OCI-LY1 (cell line): ENCODE measurements around the gene FRAS1.

Experiments
- H2AFZ ChIP-seq: fragments of 200-600 bp; sonication (generic), shearing (Covaris generic); 2 replicates; pipeline ENCODE4 v1.6.0; 2014; ENCODE audit warnings: antibody characterized with exemption, mild to moderate bottlenecking, low read length
- H3F3A ChIP-seq: fragments of 200-600 bp; sonication (generic), shearing (Covaris generic); 2 replicates; pipeline ENCODE4 v1.6.0; 2014; ENCODE audit warnings: mild to moderate bottlenecking, antibody characterized with exemption, low read length, moderate library complexity; ENCODE audit not compliant: insufficient read depth
- H3K27ac ChIP-seq: fragments of 200-600 bp; sonication (generic); 2 replicates; pipeline ENCODE4 v1.5.1; 2014; ENCODE audit warnings: low read length, mixed run types, mild to moderate bottlenecking, low read depth; ENCODE audit not compliant: poor library complexity, severe bottlenecking
- H3K27me3 ChIP-seq: fragments of 200-600 bp; sonication (generic); 2 replicates; pipeline ENCODE4 v1.6.0; 2014; ENCODE audit warnings: antibody characterized with exemption, mild to moderate bottlenecking, low read length, moderate library complexity; ENCODE audit not compliant: insufficient read depth
- H3K36me3 ChIP-seq: fragments of 200-600 bp; sonication (generic); 2 replicates; pipeline ENCODE4 v1.6.1; 2014; ENCODE audit warnings: mild to moderate bottlenecking, antibody characterized with exemption, low read length, moderate library complexity, mixed read lengths; ENCODE audit not compliant: insufficient read depth
- H3K4me1 ChIP-seq: fragments of 200-600 bp; sonication (generic); 2 replicates; pipeline ENCODE4 v1.5.1; 2014; ENCODE audit warnings: mild to moderate bottlenecking, low read length, moderate library complexity; ENCODE audit not compliant: insufficient read depth, severe bottlenecking
- H3K4me2 ChIP-seq: fragments of 200-600 bp; sonication (generic), shearing (Covaris generic); 2 replicates; pipeline ENCODE4 v1.6.1; 2014; ENCODE audit warnings: low read length
- H3K4me3 ChIP-seq: fragments of 200-600 bp; sonication (generic); 2 replicates; pipeline ENCODE4 v1.5.1; 2014; ENCODE audit warnings: low read length, low read depth, mild to moderate bottlenecking, mixed read lengths; ENCODE audit not compliant: poor library complexity, severe bottlenecking
- H3K79me2 ChIP-seq: fragments of 200-600 bp; shearing (Covaris generic); 2 replicates; pipeline ENCODE4 v1.6.1; 2016; ENCODE audit warnings: mixed run types, low read length, mixed read lengths; ENCODE audit not compliant: insufficient read depth
- H3K9ac ChIP-seq: fragments of 200-600 bp; sonication (generic), shearing (Covaris generic); 2 replicates; pipeline ENCODE4 v1.6.1; 2014; ENCODE audit warnings: mild to moderate bottlenecking, low read length, mixed read lengths
- H3K9me2 ChIP-seq: fragments of 200-600 bp; sonication (generic), shearing (Covaris generic); 2 replicates; pipeline ENCODE4 v1.6.1; 2014; ENCODE audit warnings: low read depth, mild to moderate bottlenecking, low read length, mixed read lengths
- H3K9me3 ChIP-seq: fragments of 200-600 bp; shearing (Covaris generic); 2 replicates; pipeline ENCODE4 v1.6.1; 2014; ENCODE audit warnings: low read length, mixed read lengths
- H4K20me1 ChIP-seq: fragments of 200-600 bp; sonication (generic), shearing (Covaris generic); 2 replicates; pipeline ENCODE4 v1.6.0; 2016; ENCODE audit warnings: mild to moderate bottlenecking, low read length; ENCODE audit not compliant: insufficient read depth
- EZH2 ChIP-seq: fragments of 200-600 bp; sonication (generic), shearing (Covaris generic); IDR thresholded peaks from 2 replicates; pipeline ENCODE4 v1.8.0; 2017; ENCODE audit warnings: borderline replicate concordance, mixed run types, mild to moderate bottlenecking, antibody characterized with exemption, low read length, moderate library complexity, mixed read lengths
- TF ChIP-seq, protein P1 (sequence below): fragments of 200-600 bp; sonication (generic), shearing (Covaris generic); IDR thresholded peaks from 2 replicates; pipeline ENCODE4 v1.5.1; 2017; ENCODE audit warnings: mild to moderate bottlenecking, antibody characterized with exemption, low read length, moderate library complexity, mixed read lengths

The FRAS1 gene

DNA sequence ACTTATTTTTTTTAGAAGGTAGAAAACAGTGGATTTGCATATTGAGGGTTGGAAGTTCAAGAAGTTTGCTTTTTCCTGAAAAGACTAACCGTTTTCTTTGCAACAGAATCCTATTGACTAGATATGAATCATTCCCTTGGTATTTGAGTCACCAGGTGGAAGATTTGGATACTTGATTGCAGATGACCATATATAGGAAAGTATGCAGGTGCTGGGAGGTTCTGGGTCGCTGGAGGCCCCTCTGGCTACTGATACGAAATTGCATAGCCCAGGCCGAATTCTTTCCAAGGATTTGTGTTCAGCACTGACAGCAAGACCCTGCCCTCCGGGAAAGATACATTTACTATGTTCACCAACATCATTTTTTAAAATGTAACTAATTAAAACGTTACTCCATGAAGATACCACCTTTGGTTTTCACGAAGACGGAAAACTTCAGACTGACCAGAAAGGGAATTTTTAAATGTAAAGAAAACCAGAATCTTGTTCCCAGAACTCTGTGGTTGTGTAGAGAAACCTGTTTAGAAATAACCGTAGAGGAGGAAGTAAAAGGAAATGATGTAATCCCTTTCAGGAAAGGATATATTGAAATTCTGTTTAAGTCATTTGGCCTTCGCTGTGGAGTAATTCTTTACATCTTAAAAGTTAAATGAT lies 495.4 kb downstream of the FRAS1 start:
- TF ChIP-seq EZH2, result no peak
- TF ChIP-seq, protein P1, sequence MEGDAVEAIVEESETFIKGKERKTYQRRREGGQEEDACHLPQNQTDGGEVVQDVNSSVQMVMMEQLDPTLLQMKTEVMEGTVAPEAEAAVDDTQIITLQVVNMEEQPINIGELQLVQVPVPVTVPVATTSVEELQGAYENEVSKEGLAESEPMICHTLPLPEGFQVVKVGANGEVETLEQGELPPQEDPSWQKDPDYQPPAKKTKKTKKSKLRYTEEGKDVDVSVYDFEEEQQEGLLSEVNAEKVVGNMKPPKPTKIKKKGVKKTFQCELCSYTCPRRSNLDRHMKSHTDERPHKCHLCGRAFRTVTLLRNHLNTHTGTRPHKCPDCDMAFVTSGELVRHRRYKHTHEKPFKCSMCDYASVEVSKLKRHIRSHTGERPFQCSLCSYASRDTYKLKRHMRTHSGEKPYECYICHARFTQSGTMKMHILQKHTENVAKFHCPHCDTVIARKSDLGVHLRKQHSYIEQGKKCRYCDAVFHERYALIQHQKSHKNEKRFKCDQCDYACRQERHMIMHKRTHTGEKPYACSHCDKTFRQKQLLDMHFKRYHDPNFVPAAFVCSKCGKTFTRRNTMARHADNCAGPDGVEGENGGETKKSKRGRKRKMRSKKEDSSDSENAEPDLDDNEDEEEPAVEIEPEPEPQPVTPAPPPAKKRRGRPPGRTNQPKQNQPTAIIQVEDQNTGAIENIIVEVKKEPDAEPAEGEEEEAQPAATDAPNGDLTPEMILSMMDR, result no peak
- Histone ChIP-seq H3K27ac (no peak overlapping the region), H3K36me3 (no peaks in the 10 kb centered on the region), H3F3A (no peaks in the 10 kb centered on the region), H3K9me2 (no peaks in the 10 kb centered on the region), H2AFZ (no peak overlapping the region), H3K27me3 (no peaks in the 10 kb centered on the region), H4K20me1 (no peaks in the 10 kb centered on the region), H3K9me3 (no peaks in the 10 kb centered on the region), H3K4me3 (no peak overlapping the region), H3K4me1 (no peaks in the 10 kb centered on the region), H3K9ac (no peak overlapping the region), H3K4me2 (no peak overlapping the region), H3K79me2 (no peaks in the 10 kb centered on the region)

DNA sequence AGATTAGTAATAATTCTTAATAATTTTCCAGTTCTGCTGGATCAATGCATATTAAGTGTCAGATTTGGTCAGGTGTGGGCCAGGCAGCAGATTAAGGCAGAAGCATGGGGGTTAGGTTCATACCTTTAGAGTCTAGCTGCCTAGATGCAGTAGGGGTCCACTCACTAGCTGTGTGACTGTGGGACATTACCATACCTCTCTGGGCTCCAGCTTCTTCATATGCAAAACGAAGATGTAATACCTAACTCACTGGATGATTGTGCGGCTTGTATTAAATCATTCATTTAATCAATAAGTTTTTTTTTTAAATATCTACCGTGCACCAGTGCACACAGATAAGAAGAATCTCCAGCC lies 495.9 kb downstream of the FRAS1 start:
- Histone ChIP-seq H3K79me2 (no peaks in the 10 kb centered on the region), H3K4me3 (no peak overlapping the region), H3K9me3 (no peaks in the 10 kb centered on the region), H3K9ac (no peak overlapping the region), H3K36me3 (no peaks in the 10 kb centered on the region), H3K4me1 (no peaks in the 10 kb centered on the region), H4K20me1 (no peaks in the 10 kb centered on the region), H3K27me3 (no peaks in the 10 kb centered on the region), H2AFZ (no peak overlapping the region), H3K4me2 (no peak overlapping the region), H3F3A (no peaks in the 10 kb centered on the region), H3K9me2 (no peaks in the 10 kb centered on the region), H3K27ac (no peak overlapping the region)
- TF ChIP-seq, protein P1, result no peak
- no peak for TF ChIP-seq EZH2

DNA sequence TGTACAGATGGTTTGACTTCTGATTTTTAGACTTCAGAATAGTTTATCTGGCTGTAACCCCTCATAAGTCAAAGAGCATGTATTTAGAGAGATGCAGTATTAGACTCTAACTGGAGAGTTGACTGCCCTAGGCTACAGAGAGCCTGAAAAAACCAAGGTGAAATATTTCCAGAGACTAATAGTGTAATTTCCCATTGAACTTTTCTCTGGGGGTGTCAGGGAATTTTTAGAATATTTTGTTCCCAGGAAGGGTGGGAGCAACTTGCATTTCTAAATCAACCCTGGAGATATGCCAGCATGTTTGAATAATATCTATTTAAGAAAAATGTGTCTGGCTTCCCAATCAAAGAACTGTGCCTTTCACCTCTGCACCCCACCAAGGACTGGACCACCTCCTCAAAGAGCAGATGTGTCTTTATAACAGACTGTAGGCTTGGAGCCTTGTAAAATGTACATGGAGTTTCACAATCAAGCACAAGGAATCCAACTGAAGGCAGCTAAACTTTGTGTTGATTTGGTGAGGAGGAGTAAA lies 496.5 kb downstream of the FRAS1 start:
- H3K9me3 ChIP-seq, result no peaks in the 10 kb centered on the region
- no peak overlapping the region for H3K4me2 ChIP-seq
- TF ChIP-seq, protein P1, result no peak
- TF ChIP-seq EZH2, result no peak
- no peaks in the 10 kb centered on the region for H3K27me3 ChIP-seq
- no peaks in the 10 kb centered on the region for H3F3A ChIP-seq
- no peak overlapping the region for H3K27ac ChIP-seq
- no peaks in the 10 kb centered on the region for H3K79me2 ChIP-seq
- H3K4me1 ChIP-seq, result no peaks in the 10 kb centered on the region
- H3K9me2 ChIP-seq, result no peaks in the 10 kb centered on the region
- H3K9ac ChIP-seq, result no peak overlapping the region
- H3K4me3 ChIP-seq, result no peak overlapping the region
- no peak overlapping the region for H2AFZ ChIP-seq
- no peaks in the 10 kb centered on the region for H4K20me1 ChIP-seq
- H3K36me3 ChIP-seq, result no peaks in the 10 kb centered on the region
